ENCODE measurements around the gene BMP8B. TPM values are rescaled to one million over a fixed set of nuclear protein-coding genes. Genes with fewer than 3 reads are reported as not detected.
"Not testable (repeated sequence)": the region's sequence is repeated elsewhere in the genome, so short reads cannot be mapped to it uniquely, and the experiment has no call there.

Gene BMP8B
- total RNA-seq, 3 donors from 2014 or later: 11.0 to 19.9 (median 18.7) TPM

- H3K4me3 ChIP-seq: no peak overlapping the region
- TF ChIP-seq CTCF (IDR thresholded peaks at IDR 0.05): no peak
- ATAC-seq (peak; percentile 77), DNase-seq (peak; percentile 84 to 85 (median 85))
- intact Hi-C loops (cut with DNase I, micrococcal nuclease): loop anchor here (5.0 to 10.0 kb wide), 3 partner anchors 84 to 156 kb away; partner anchors contain the start of gene MYCL (in 1 of the 2)
- no peaks in the 10 kb centered on the region for H3K9me3 ChIP-seq
- H3K4me1 ChIP-seq (ENCODE audit: low read depth): peaks cover 24% of the 10 kb centered on the region
- no peaks in the 10 kb centered on the region for H3K36me3 ChIP-seq (ENCODE audit: low read depth)
Measured at GRCh38 chr1:39818482-39818881, 29.8 kb upstream of the BMP8B start.

GRCh38 chr1:39817091-39817932, 28.6 kb upstream of the BMP8B start:
- H3K4me1 ChIP-seq (ENCODE audit: low read depth): peaks cover 24% of the 10 kb centered on the region
- ATAC-seq (peak; percentile 84), DNase-seq (peak; percentile 87 to 93 (median 91))
- intact Hi-C loops (cut with DNase I, micrococcal nuclease): loop anchor here (5.0 to 10.0 kb wide), 3 partner anchors 85 to 157 kb away; partner anchors contain the start of gene MYCL (in 1 of the 2)
- not testable (repeated sequence) for H3K36me3 ChIP-seq (ENCODE audit: low read depth); H3K9me3 ChIP-seq; H3K4me3 ChIP-seq

GRCh38 chr1:39816415-39817090, 27.9 kb upstream of the BMP8B start:
- ATAC-seq: peak; percentile 80
- intact Hi-C loops (cut with DNase I, micrococcal nuclease): loop anchor here (5.0 to 10.0 kb wide), 3 partner anchors 86 to 158 kb away; partner anchors contain the start of gene MYCL (in 1 of the 2)
- H3K4me3 ChIP-seq: no peak overlapping the region

GRCh38 chr1:39812913-39813312, 24.2 kb upstream of the BMP8B start:
- no peak for TF ChIP-seq CTCF (IDR thresholded peaks at IDR 0.05)
- Histone ChIP-seq H3K4me1 (ENCODE audit: low read depth) (peaks cover 3% of the 10 kb centered on the region), H3K9me3 (no peaks in the 10 kb centered on the region), H3K36me3 (ENCODE audit: low read depth) (no peaks in the 10 kb centered on the region), H3K4me3 (no peak overlapping the region)
- ATAC-seq (no peak), DNase-seq (no peak)
- intact Hi-C loops (cut with DNase I, micrococcal nuclease): loop anchor here in 1 of 2 donors (10.0 kb wide), 1 partner anchor 162 kb away; no protein-coding TSS in a partner anchor

More at GRCh38 chr1:39816415-39817090, 27.9 kb upstream of the BMP8B start:
- H3K9me3 ChIP-seq: no peaks in the 10 kb centered on the region
- H3K4me1 ChIP-seq (ENCODE audit: low read depth): peaks cover 24% of the 10 kb centered on the region
- DNase-seq: peak; percentile 71 to 86 (median 77)
- TF ChIP-seq CTCF (IDR thresholded peaks at IDR 0.05): peak; percentile 81
- H3K36me3 ChIP-seq (ENCODE audit: low read depth): no peaks in the 10 kb centered on the region

- no peak for TF ChIP-seq CTCF (IDR thresholded peaks at IDR 0.05)
- DNase-seq: no peak
- H3K4me1 ChIP-seq (ENCODE audit: low read depth): no peaks in the 10 kb centered on the region
- no peaks in the 10 kb centered on the region for H3K9me3 ChIP-seq
- no peaks in the 10 kb centered on the region for H3K36me3 ChIP-seq (ENCODE audit: low read depth)
- ATAC-seq: no peak
- no peak overlapping the region for H3K4me3 ChIP-seq
- intact Hi-C loops (cut with DNase I, micrococcal nuclease): no loop called here
Measured at GRCh38 chr1:39808784-39809517, 20.3 kb upstream of the BMP8B start.

Measured in mucosa of descending colon (tissue), 3 donors.